Esophagus squamous epithelium (tissue), 4 donors: ENCODE measurements around the gene CHST2.

ENCODE experiments used
- POLR2A ChIP-seq, 4 donors: fragments of 450-650 bp; IDR thresholded peaks; one replicate each; pipeline ENCODE4 v1.6.1; 2017; ENCODE audit warnings: antibody characterized with exemption in 4 of 4, mild to moderate bottlenecking in 4 of 4, moderate library complexity in 3 of 4
- TF ChIP-seq, protein P1 (sequence below), 6 experiments: fragments of 450-650 bp in 4 of 6; fragments of 200-600 bp in 2 of 6; sonication (generic) in 2 of 6; IDR thresholded peaks; one replicate each; pipeline ENCODE4 v1.5.1; 2016 to 2019; ENCODE audit warnings: antibody characterized with exemption in 6 of 6, mild to moderate bottlenecking in 4 of 6, moderate library complexity in 4 of 6

DNA sequence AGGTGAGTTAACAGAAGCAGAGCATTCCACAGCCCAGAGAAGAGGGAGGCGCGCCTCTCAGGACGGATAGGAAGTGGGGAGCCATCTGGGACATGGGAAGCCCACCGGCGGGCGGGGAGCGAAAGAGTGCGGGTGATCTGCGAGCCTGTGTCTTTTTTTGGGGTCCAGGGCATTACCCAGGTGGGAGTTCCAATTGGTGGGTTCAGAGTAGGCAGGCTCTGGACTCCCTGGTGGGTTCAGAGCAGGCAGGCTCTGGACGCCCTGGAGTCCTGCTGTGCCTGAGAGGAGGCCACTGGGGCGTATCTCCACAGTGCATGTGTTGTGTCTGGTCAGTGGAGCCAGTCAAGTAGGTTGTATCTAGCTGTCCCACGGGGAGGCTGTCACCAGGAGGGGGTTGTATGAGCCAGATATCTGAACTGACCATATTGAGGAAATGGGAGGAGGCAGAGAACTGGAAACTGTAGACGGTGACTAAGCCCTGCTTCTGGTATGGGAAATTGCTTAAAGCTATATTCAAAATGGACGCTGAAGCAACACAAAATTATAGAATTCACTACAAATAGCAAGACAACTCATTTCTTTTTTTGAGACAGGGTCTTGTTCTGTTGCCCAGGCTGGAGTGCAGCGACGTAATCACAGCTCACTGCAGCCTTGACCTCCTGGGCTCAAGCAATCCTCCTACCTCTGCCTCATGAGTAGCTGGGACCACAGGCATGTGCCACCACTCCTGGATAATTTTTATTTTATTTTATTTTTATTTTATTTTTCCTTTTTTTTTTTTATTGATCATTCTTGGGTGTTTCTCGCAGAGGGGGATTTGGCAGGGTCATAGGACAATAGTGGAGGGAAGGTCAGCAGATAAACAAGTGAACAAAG is 34.5 kb upstream of the CHST2 start:
- TF ChIP-seq, protein P1, sequence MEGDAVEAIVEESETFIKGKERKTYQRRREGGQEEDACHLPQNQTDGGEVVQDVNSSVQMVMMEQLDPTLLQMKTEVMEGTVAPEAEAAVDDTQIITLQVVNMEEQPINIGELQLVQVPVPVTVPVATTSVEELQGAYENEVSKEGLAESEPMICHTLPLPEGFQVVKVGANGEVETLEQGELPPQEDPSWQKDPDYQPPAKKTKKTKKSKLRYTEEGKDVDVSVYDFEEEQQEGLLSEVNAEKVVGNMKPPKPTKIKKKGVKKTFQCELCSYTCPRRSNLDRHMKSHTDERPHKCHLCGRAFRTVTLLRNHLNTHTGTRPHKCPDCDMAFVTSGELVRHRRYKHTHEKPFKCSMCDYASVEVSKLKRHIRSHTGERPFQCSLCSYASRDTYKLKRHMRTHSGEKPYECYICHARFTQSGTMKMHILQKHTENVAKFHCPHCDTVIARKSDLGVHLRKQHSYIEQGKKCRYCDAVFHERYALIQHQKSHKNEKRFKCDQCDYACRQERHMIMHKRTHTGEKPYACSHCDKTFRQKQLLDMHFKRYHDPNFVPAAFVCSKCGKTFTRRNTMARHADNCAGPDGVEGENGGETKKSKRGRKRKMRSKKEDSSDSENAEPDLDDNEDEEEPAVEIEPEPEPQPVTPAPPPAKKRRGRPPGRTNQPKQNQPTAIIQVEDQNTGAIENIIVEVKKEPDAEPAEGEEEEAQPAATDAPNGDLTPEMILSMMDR (IDR thresholded peaks at IDR 0.05) = peak in 1 of 6 experiments; percentile 4
- no peak for TF ChIP-seq POLR2A (IDR thresholded peaks at IDR 0.05)
